Fibroblast of lung (primary cell): ENCODE results near the gene JAK2. TPM values are rescaled to one million over a fixed set of nuclear protein-coding genes. Genes with fewer than 3 reads are reported as not detected.

Source experiments
- DNase-seq, 2 donors: peaks; one replicate each; pipeline versions ENCODE4 v3.0.0 to v3.0.0-alpha.2; 2010; ENCODE audit warnings: low read depth in 2 of 2
- H2AFZ ChIP-seq: 2 replicates; pipeline ENCODE4 v1.5.1; 2012; ENCODE audit warnings: low read length, control low read depth, inconsistent platforms
- H3K27ac ChIP-seq: 2 replicates; pipeline ENCODE4 v1.5.1; 2011; ENCODE audit warnings: low read length, control low read depth; ENCODE audit not compliant: insufficient read depth
- H3K27me3 ChIP-seq: 2 replicates; pipeline ENCODE4 v1.5.1; 2011; ENCODE audit warnings: mild to moderate bottlenecking, low read length; ENCODE audit not compliant: control insufficient read depth, insufficient read depth
- H3K36me3 ChIP-seq: 2 replicates; pipeline ENCODE4 v1.5.1; 2011; ENCODE audit warnings: low read length; ENCODE audit not compliant: control insufficient read depth, insufficient read depth
- H3K4me1 ChIP-seq: 2 replicates; pipeline ENCODE4 v1.5.1; 2011; ENCODE audit warnings: low read length; ENCODE audit not compliant: control insufficient read depth, insufficient read depth; ENCODE audit errors: extremely low read depth
- H3K4me2 ChIP-seq: 2 replicates; pipeline ENCODE4 v1.5.1; 2011; ENCODE audit warnings: low read length, control low read depth; ENCODE audit not compliant: insufficient read depth; ENCODE audit errors: extremely low read depth
- H3K4me3 ChIP-seq, 4 experiments: fragments of 200-600 bp in 1 of 4; sonication (generic) in 1 of 4; replicated peaks in 1 of 4; 2 replicates each; pipeline ENCODE4 v1.5.1; 2011 to 2016; ENCODE audit warnings: low read length in 4 of 4, low read depth in 3 of 4, mild to moderate bottlenecking in 3 of 4, control low read depth in 2 of 4, inconsistent platforms in 1 of 4, mixed read lengths in 1 of 4; ENCODE audit not compliant: insufficient read depth in 1 of 4; ENCODE audit errors: control extremely low read depth in 1 of 4
- H3K79me2 ChIP-seq: 2 replicates; pipeline ENCODE4 v1.5.1; 2012; ENCODE audit warnings: mild to moderate bottlenecking, low read length, inconsistent platforms; ENCODE audit not compliant: control insufficient read depth, insufficient read depth
- H3K9ac ChIP-seq: 2 replicates; pipeline ENCODE4 v1.5.1; 2011; ENCODE audit warnings: mild to moderate bottlenecking, low read length, control low read depth; ENCODE audit not compliant: insufficient read depth
- H3K9me3 ChIP-seq: 2 replicates; pipeline ENCODE4 v1.5.1; 2012; ENCODE audit warnings: low read depth, low read length; ENCODE audit not compliant: control insufficient read depth, insufficient read depth
- H4K20me1 ChIP-seq: 2 replicates; pipeline ENCODE4 v1.5.1; 2011; ENCODE audit warnings: low read length; ENCODE audit not compliant: control insufficient read depth, insufficient read depth; ENCODE audit errors: extremely low read depth
- EZH2 ChIP-seq: IDR thresholded peaks from 2 replicates; pipeline ENCODE4 v1.5.1; 2012; ENCODE audit warnings: low read length, control low read depth, mild to moderate bottlenecking; ENCODE audit errors: missing control alignments
- polyA plus RNA-seq, 2 donors: library from polyadenylated mRNA; depleted of rRNA in 1 of 2; stranded (reverse) in 1 of 2; unstranded in 1 of 2; fragments of >200 nt; gene quantifications; 2 replicates each; pipeline ENCODE4 v1.2.1, GENCODE V29; 2011 to 2012; ENCODE audit warnings: missing spikeins in 1 of 2
- total RNA-seq: library from RNA; depleted of rRNA; stranded (reverse); fragments of >200 nt; gene quantifications from 2 replicates; pipeline ENCODE4 v1.2.1, GENCODE V29; 2014
- TF ChIP-seq, protein P1 (sequence below), 2 donors: IDR thresholded peaks in 1 of 2; conservative IDR thresholded peaks in 1 of 2; 1 replicate in 1 of 2; 2 replicates in 1 of 2; pipeline ENCODE4 v1.5.1; 2011 to 2012; ENCODE audit warnings: low read length in 2 of 2, control low read depth in 1 of 2, inconsistent platforms in 1 of 2, low read depth in 1 of 2, mild to moderate bottlenecking in 1 of 2

The JAK2 gene
- total and polyA plus RNA-seq, 2 donors (not counting 1 experiment from before 2014, with no cell fraction given), result 5.0 to 13.4 TPM

DNA sequence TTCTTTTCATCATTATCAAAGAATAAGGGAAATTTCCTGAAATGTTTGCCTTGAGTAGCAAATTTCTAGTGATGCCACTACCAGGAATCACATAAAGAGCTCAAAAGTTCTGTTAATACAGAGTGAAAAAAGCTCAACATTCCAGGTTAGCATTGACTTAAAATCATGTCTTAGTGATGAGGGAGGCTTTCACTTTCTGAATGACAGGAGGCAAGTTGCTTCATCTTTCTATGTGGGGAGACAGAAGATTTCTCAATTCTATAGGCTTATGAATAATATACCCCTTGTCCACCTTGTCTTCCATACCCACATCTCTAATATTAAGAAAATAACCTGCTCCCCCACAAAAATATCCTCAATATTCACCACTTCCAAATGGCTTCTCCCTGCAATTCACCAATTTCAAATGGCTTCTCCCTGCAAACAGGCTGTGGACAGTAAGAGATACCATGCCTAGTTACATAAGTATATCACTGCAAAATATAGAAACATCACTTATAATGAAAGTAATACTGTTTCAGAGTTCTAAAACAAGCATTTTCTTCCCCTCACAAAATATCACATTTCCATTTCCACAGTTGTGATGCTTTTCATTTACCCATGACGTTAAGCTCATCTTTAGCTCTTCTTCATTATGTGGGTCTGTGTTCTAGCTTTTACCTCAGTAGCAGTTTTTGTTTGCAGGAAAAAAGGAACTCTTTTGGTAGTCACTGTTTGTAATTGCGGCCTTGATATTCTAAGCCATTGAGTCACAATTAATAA, 2.2 kb upstream of the JAK2 start:
- no peaks in the 10 kb centered on the region for H4K20me1 ChIP-seq
- H3K9me3 ChIP-seq, result no peaks in the 10 kb centered on the region
- H3K79me2 ChIP-seq, result peaks cover 15% of the 10 kb centered on the region
- DNase-seq, result no peak
- H3K4me1 ChIP-seq, result peaks cover 9% of the 10 kb centered on the region
- no peak overlapping the region for H2AFZ ChIP-seq
- no peaks in the 10 kb centered on the region for H3K27me3 ChIP-seq
- no peaks in the 10 kb centered on the region for H3K36me3 ChIP-seq
- H3K4me2 ChIP-seq, result no peak overlapping the region
- H3K4me3 ChIP-seq, result no peak overlapping the region
- no peak overlapping the region for H3K9ac ChIP-seq
- H3K27ac ChIP-seq, result no peak overlapping the region
- TF ChIP-seq, protein P1, sequence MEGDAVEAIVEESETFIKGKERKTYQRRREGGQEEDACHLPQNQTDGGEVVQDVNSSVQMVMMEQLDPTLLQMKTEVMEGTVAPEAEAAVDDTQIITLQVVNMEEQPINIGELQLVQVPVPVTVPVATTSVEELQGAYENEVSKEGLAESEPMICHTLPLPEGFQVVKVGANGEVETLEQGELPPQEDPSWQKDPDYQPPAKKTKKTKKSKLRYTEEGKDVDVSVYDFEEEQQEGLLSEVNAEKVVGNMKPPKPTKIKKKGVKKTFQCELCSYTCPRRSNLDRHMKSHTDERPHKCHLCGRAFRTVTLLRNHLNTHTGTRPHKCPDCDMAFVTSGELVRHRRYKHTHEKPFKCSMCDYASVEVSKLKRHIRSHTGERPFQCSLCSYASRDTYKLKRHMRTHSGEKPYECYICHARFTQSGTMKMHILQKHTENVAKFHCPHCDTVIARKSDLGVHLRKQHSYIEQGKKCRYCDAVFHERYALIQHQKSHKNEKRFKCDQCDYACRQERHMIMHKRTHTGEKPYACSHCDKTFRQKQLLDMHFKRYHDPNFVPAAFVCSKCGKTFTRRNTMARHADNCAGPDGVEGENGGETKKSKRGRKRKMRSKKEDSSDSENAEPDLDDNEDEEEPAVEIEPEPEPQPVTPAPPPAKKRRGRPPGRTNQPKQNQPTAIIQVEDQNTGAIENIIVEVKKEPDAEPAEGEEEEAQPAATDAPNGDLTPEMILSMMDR (conservative IDR thresholded peaks at IDR 0.05 in 1 of 2, IDR thresholded peaks at IDR 0.05 in 1 of 2; ENCODE audit: low read depth in 1 of 2, low read length in 2 of 2), result no peak
- TF ChIP-seq EZH2, result no peak

DNA sequence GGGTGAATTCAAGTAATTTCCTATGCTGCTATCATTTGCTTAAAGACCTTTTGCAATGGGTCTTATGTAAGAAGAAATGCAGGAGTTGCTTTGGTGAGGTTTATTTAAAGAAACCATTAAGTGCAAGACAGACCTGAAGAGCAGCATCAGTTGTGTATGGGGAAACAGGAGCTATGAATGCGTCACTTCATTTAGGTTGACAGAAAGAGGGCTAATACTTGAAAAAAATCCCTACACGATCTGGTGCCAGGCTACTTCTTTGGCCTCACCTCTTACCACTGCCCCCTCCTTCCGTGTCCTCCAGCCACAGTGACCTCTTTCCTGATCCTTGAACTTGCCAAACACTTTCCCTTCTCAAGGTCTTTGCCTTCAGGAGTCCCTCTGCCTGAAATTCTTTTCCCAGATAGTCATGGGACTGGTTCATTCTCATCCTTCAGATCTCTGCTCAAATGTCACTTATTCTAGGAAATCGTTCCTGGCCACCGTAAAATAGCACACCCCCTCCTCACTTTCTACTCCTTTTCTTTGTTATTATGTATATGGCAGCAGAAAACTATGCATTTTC, 1.4 kb upstream of the JAK2 start:
- Histone ChIP-seq H3K36me3 (no peaks in the 10 kb centered on the region), H2AFZ (peak overlapping the region; percentile 65), H3K27me3 (no peaks in the 10 kb centered on the region), H3K79me2 (peaks cover 22% of the 10 kb centered on the region), H3K27ac (peak overlapping the region; percentile 91), H3K4me3 (peak overlapping the region; percentile 58 to 71 (median 64)), H3K4me1 (peaks cover 13% of the 10 kb centered on the region), H3K9ac (peak overlapping the region; percentile 91), H4K20me1 (no peaks in the 10 kb centered on the region), H3K9me3 (no peaks in the 10 kb centered on the region), H3K4me2 (peak overlapping the region; percentile 76)
- no peak for DNase-seq
- no peak for TF ChIP-seq EZH2
- TF ChIP-seq, protein P1 (conservative IDR thresholded peaks at IDR 0.05 in 1 of 2, IDR thresholded peaks at IDR 0.05 in 1 of 2; ENCODE audit: low read depth in 1 of 2, low read length in 2 of 2), result no peak

DNA sequence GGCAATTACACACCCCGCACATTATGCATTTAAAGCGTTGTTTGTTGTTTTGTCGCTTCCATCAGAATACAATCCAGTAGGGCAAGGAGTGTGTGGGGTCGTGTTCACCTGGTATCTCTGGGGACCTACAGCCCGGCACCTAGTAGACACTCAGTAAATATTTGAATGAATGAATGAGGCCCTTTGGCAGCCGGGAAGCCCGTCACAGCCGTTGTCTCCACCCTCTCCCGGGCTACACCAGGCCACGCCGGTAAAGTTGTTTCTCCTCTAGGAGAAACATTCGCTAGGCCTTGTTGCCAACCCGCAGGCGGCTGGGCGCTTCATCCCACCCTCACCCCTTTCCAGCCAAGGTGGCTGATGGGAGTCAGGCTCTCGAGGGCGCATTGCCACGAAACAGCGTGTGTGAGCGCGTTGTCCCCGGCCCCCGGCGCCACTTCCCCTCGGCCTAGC, 876 bp upstream of the JAK2 start:
- peaks cover 24% of the 10 kb centered on the region for H3K79me2 ChIP-seq
- H3K36me3 ChIP-seq, result no peaks in the 10 kb centered on the region
- no peaks in the 10 kb centered on the region for H3K9me3 ChIP-seq
- H3K4me2 ChIP-seq, result peak overlapping the region; percentile 76
- H3K27me3 ChIP-seq, result no peaks in the 10 kb centered on the region
- H3K9ac ChIP-seq, result peak overlapping the region; percentile 91
- H3K4me3 ChIP-seq, result peak overlapping the region; percentile 58 to 71 (median 64)
- peak overlapping the region; percentile 65 for H2AFZ ChIP-seq
- no peaks in the 10 kb centered on the region for H4K20me1 ChIP-seq
- peaks cover 13% of the 10 kb centered on the region for H3K4me1 ChIP-seq
- peak overlapping the region; percentile 91 for H3K27ac ChIP-seq
- TF ChIP-seq EZH2, result no peak
- TF ChIP-seq, protein P1 (conservative IDR thresholded peaks at IDR 0.05 in 1 of 2, IDR thresholded peaks at IDR 0.05 in 1 of 2; ENCODE audit: low read depth in 1 of 2, low read length in 2 of 2), result peak in 1 of 2 donors; percentile 12
- DNase-seq, result no peak
